IMR-90 (cell line): Measurements from ENCODE around the gene CUL4A. TPM values are rescaled to one million over a fixed set of nuclear protein-coding genes. Genes with fewer than 3 reads are reported as not detected.

Experiments
- ATAC-seq: fragments of 200-7000 bp; cut with Tn5 transposase; 2 replicates; pipeline ENCODE4 v1.9.1; 2020; ENCODE audit warnings: low read depth, mild to moderate bottlenecking, moderate library complexity
- BruUV-seq: library from RNA; stranded (reverse); fragments of 400-500 nt; replicated peaks from 2 replicates; lab custom pipeline; 2021; lab: Mats Ljungman, UMichigan
- CTCF ChIA-PET: fragments of 300-600 bp; formaldehyde crosslinking; extraction: SDS; loops from one replicate; lab custom pipeline; 2021; ENCODE audit warnings: antibody characterized with exemption; lab: Yijun Ruan, JAX
- POLR2A ChIA-PET: fragments of 300-600 bp; sonication (Branson Sonifier 250); formaldehyde crosslinking; loops from one replicate; lab custom pipeline; 2022; ENCODE audit warnings: antibody characterized with exemption; ENCODE audit not compliant: unreplicated experiment; lab: Charles Lee
- DNase-seq: peaks from one replicate; pipeline ENCODE4 v3.0.0; 2013
- H2AFZ ChIP-seq: replicated peaks from 2 replicates; pipeline ENCODE3; 2013; ENCODE audit warnings: low read length, mild to moderate bottlenecking; ENCODE audit not compliant: poor library complexity
- H2AK5ac ChIP-seq: 2 replicates; pipeline ENCODE4 v1.6.1; 2013; ENCODE audit warnings: low read depth, low read length, inconsistent platforms
- H2AK9ac ChIP-seq: replicated peaks from 2 replicates; pipeline ENCODE3; 2013; ENCODE audit warnings: mild to moderate bottlenecking, low read depth, low read length, moderate library complexity; ENCODE audit not compliant: poor library complexity
- H2BK120ac ChIP-seq: 2 replicates; pipeline ENCODE4 v1.6.1; 2013; ENCODE audit warnings: low read depth, low read length, inconsistent platforms
- H2BK15ac ChIP-seq: 3 replicates; pipeline ENCODE4 v1.6.1; 2013; ENCODE audit warnings: low read depth, low read length, inconsistent platforms
- H2BK20ac ChIP-seq: 2 replicates; pipeline ENCODE4 v1.6.1; 2013; ENCODE audit warnings: low read depth, mild to moderate bottlenecking, inconsistent platforms, low read length, moderate library complexity
- H2BK5ac ChIP-seq: 2 replicates; pipeline ENCODE4 v1.6.1; 2013; ENCODE audit warnings: mild to moderate bottlenecking, low read depth, low read length, inconsistent platforms; ENCODE audit not compliant: poor library complexity, severe bottlenecking
- H3K14ac ChIP-seq: replicated peaks from 2 replicates; pipeline ENCODE4 v1.6.1; 2013; ENCODE audit warnings: low read depth, low read length, inconsistent platforms
- H3K18ac ChIP-seq: 2 replicates; pipeline ENCODE4 v1.6.1; 2013; ENCODE audit warnings: low read depth, low read length, control low read depth
- H3K23ac ChIP-seq: 2 replicates; pipeline ENCODE4 v1.6.1; 2013; ENCODE audit warnings: low read depth, low read length, inconsistent platforms
- H3K27ac ChIP-seq: 2 replicates; pipeline ENCODE4 v1.5.1; 2013; ENCODE audit warnings: mild to moderate bottlenecking, control low read depth, low read length; ENCODE audit not compliant: insufficient read depth
- H3K27me3 ChIP-seq: 2 replicates; pipeline ENCODE4 v1.6.1; 2013; ENCODE audit warnings: low read length; ENCODE audit not compliant: control insufficient read depth, insufficient read depth
- H3K36me3 ChIP-seq: 2 replicates; pipeline ENCODE4 v1.6.1; 2013; ENCODE audit warnings: low read length, mixed read lengths; ENCODE audit not compliant: control insufficient read depth, insufficient read depth
- H3K4ac ChIP-seq: 2 replicates; pipeline ENCODE4 v1.6.1; 2013; ENCODE audit warnings: low read depth, low read length, inconsistent platforms
- H3K4me1 ChIP-seq: 2 replicates; pipeline ENCODE4 v1.6.1; 2013; ENCODE audit warnings: low read length, mixed read lengths; ENCODE audit not compliant: control insufficient read depth, insufficient read depth
- H3K4me2 ChIP-seq: 2 replicates; pipeline ENCODE4 v1.6.1; 2013; ENCODE audit warnings: low read depth, mild to moderate bottlenecking, control low read depth, low read length, moderate library complexity
- H3K4me3 ChIP-seq: 2 replicates; pipeline ENCODE4 v1.5.1; 2013; ENCODE audit warnings: low read depth, mild to moderate bottlenecking, control low read depth, low read length, moderate library complexity; ENCODE audit not compliant: insufficient read depth
- H3K56ac ChIP-seq: 2 replicates; pipeline ENCODE4 v1.6.1; 2013; ENCODE audit warnings: low read length, inconsistent platforms; ENCODE audit not compliant: insufficient read depth; ENCODE audit errors: extremely low read depth
- H3K79me1 ChIP-seq, 2 experiments: 2 replicates each; pipeline ENCODE4 v1.6.1; 2013; ENCODE audit warnings: low read length in 2 of 2, inconsistent platforms in 1 of 2, low read depth in 1 of 2
- H3K9ac ChIP-seq: 2 replicates; pipeline ENCODE4 v1.6.1; 2013; ENCODE audit warnings: low read depth, low read length, control low read depth
- H3K9me1 ChIP-seq: 2 replicates; pipeline ENCODE4 v1.6.1; 2013; ENCODE audit warnings: low read length, inconsistent platforms; ENCODE audit not compliant: insufficient read depth
- H3K9me3 ChIP-seq: 2 replicates; pipeline ENCODE4 v1.6.1; 2013; ENCODE audit warnings: low read length; ENCODE audit not compliant: control insufficient read depth, insufficient read depth
- H4K20me1 ChIP-seq: 2 replicates; pipeline ENCODE4 v1.6.1; 2013; ENCODE audit warnings: low read length, inconsistent platforms; ENCODE audit not compliant: insufficient read depth
- H4K5ac ChIP-seq: 2 replicates; pipeline ENCODE4 v1.6.1; 2013; ENCODE audit warnings: mild to moderate bottlenecking, low read depth, low read length, control low read depth
- H4K8ac ChIP-seq, 2 experiments: 2 replicates each; pipeline ENCODE4 v1.6.1; 2013; ENCODE audit warnings: low read depth in 2 of 2, low read length in 2 of 2, control low read depth in 1 of 2, inconsistent platforms in 1 of 2
- H4K91ac ChIP-seq: 2 replicates; pipeline ENCODE4 v1.6.1; 2013; ENCODE audit warnings: low read depth, low read length, inconsistent platforms; ENCODE audit not compliant: insufficient read depth
- BHLHE40 ChIP-seq: fragments of 150-350 bp; IDR thresholded peaks from 2 replicates; pipeline ENCODE4 v1.6.1; 2016; ENCODE audit warnings: mild to moderate bottlenecking, low read depth, low read length
- CEBPB ChIP-seq: IDR thresholded peaks from 2 replicates; pipeline ENCODE4 v1.6.1; 2012; ENCODE audit warnings: low read depth, low read length, improper control_type of control experiment
- CHD1 ChIP-seq: IDR thresholded peaks from 2 replicates; pipeline ENCODE4 v1.6.1; 2012; ENCODE audit warnings: low read depth, low read length, improper control_type of control experiment
- FOS ChIP-seq: fragments of 150-350 bp; IDR thresholded peaks from 2 replicates; pipeline ENCODE4 v1.6.1; 2016; ENCODE audit warnings: low read depth, low read length
- MAFK ChIP-seq: IDR thresholded peaks from 2 replicates; pipeline ENCODE4 v1.6.1; 2012; ENCODE audit warnings: low read depth, low read length, improper control_type of control experiment
- MAZ ChIP-seq: IDR thresholded peaks from 2 replicates; pipeline ENCODE4 v1.6.1; 2012; ENCODE audit warnings: low read depth, mild to moderate bottlenecking, low read length, improper control_type of control experiment, moderate library complexity, borderline replicate concordance
- MXI1 ChIP-seq: IDR thresholded peaks from 2 replicates; pipeline ENCODE4 v1.6.1; 2012; ENCODE audit warnings: low read depth, mild to moderate bottlenecking, low read length, moderate library complexity, borderline replicate concordance
- NFE2L2 ChIP-seq: fragments of 150-350 bp; IDR thresholded peaks from 2 replicates; pipeline ENCODE4 v1.6.1; 2016; ENCODE audit warnings: low read depth, mild to moderate bottlenecking, low read length
- POLR2A ChIP-seq: IDR thresholded peaks from 2 replicates; pipeline ENCODE4 v1.6.1; 2012; ENCODE audit warnings: mild to moderate bottlenecking, low read depth, low read length
- RAD21 ChIP-seq: IDR thresholded peaks from 2 replicates; pipeline ENCODE4 v1.6.1; 2012; ENCODE audit warnings: low read length, improper control_type of control experiment
- RCOR1 ChIP-seq: IDR thresholded peaks from 2 replicates; pipeline ENCODE4 v1.6.1; 2012; ENCODE audit warnings: mild to moderate bottlenecking, low read length, improper control_type of control experiment; ENCODE audit not compliant: insufficient replicate concordance
- RFX5 ChIP-seq: IDR thresholded peaks from 2 replicates; pipeline ENCODE4 v1.8.0; 2012; ENCODE audit warnings: low read depth, mild to moderate bottlenecking, low read length, moderate library complexity
- SMC3 ChIP-seq: fragments of 150-350 bp; IDR thresholded peaks from 2 replicates; pipeline ENCODE4 v1.6.1; 2016; ENCODE audit warnings: low read depth, mild to moderate bottlenecking, antibody characterized with exemption, low read length, moderate library complexity
- WGBS, 2 experiments: methylation state at CpG; one replicate each; pipeline versions ENCODE4 v1.1.5 to v1.1.7; 2013; ENCODE audit warnings: missing lambda C conversion rate in 2 of 2; ENCODE audit not compliant: insufficient read length in 1 of 2; ENCODE audit errors: extremely low coverage in 2 of 2; 5-methylcytosine and 5-hydroxymethylcytosine counted together
- dilution Hi-C: fragments of 300-500 bp; cut with HindIII; formaldehyde crosslinking; loops from one replicate; pipeline ENCODE4 v1.14.3; 2018; ENCODE audit warnings: low sequenced_read_pairs; ENCODE audit not compliant: unreplicated experiment
- in situ Hi-C: fragments of 300-500 bp; cut with MboI; formaldehyde crosslinking; loops from 3 replicates; pipeline ENCODE4 v1.14.3; 2019; ENCODE audit warnings: low sequenced_read_pairs, inconsistent platforms, mixed read lengths
- intact Hi-C: fragments of 100-400 bp; cut with micrococcal nuclease; formaldehyde crosslinking; loops from 2 replicates; pipeline ENCODE4 v1.10.0; 2022
- polyA plus RNA-seq, 3 experiments: library from polyadenylated mRNA; depleted of rRNA; stranded (reverse); fragments of >200 nt; gene quantifications; 2 replicates each; pipeline ENCODE4 v1.2.3, GENCODE V29; 2012; ENCODE audit warnings: low replicate concordance in 1 of 3
- total RNA-seq: library from RNA; depleted of rRNA; stranded (reverse); fragments of >200 nt; gene quantifications from 2 replicates; pipeline ENCODE4 v1.2.3, GENCODE V29; 2012
- TF ChIP-seq, protein P1 (sequence below): fragments of 150-350 bp; IDR thresholded peaks from 2 replicates; pipeline ENCODE4 v1.6.1; 2016; ENCODE audit warnings: low read depth, mild to moderate bottlenecking, low read length, moderate library complexity, borderline replicate concordance
- TF ChIP-seq, protein P2 (sequence below): fragments of 150-350 bp; IDR thresholded peaks from 2 replicates; pipeline ENCODE4 v1.6.1; 2017; ENCODE audit warnings: mild to moderate bottlenecking, antibody characterized with exemption, low read length, low read depth
- TF ChIP-seq, protein P3 (sequence below): conservative IDR thresholded peaks from 2 replicates; pipeline ENCODE4 v1.5.1; 2012; ENCODE audit warnings: mild to moderate bottlenecking, low read depth, low read length, improper control_type of control experiment

Gene CUL4A
- total and polyA plus RNA-seq, 2 of the 4 experiments (the other 2 are of a cell fraction), result 86.0 to 146 TPM

DNA sequence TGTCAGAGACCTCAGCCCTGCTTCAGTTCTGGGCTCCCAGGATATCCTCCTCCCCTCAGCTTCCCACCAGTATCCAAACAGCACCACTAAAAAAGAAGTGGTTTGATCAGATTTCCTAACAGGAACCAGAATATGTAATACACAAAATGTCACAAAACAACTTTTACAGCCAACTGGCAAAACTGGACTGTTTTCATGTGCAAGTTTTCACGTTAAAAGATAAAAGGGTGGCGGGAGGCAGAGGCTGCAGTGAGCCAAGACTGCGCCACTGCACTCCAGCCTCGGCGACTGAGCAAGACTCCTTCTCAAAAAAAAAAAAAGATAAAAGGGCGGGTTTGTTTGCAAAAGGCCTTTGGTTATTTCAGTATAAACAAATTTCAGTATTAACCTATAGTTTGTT lies 14.1 kb upstream of the CUL4A start:
- Histone ChIP-seq H3K4me1 (peaks cover 22% of the 10 kb centered on the region), H3K9me1 (peaks cover 17% of the 10 kb centered on the region), H3K14ac (peak overlapping the region; percentile 66), H3K79me1 (peaks cover 45 to 64% of the 10 kb centered on the region in 2 experiments), H2BK20ac (no peak overlapping the region), H3K27me3 (no peaks in the 10 kb centered on the region), H3K36me3 (peaks cover 44% of the 10 kb centered on the region), H3K4ac (peak overlapping the region; percentile 62), H2AFZ (no peak overlapping the region), H2AK5ac (peak overlapping the region; percentile 48), H3K9ac (no peak overlapping the region), H2BK120ac (peak overlapping the region; percentile 63; the same call in 1 of the 2 replicates), H3K18ac (peak overlapping the region; percentile 18), H4K91ac (peak overlapping the region; percentile 78), H3K27ac (peak overlapping the region; percentile 70; the same call in 1 of the 2 replicates), H2BK5ac (peak overlapping the region; percentile 54), H2AK9ac (no peak overlapping the region), H3K23ac (no peak overlapping the region), H3K4me3 (no peak overlapping the region), H4K20me1 (no peaks in the 10 kb centered on the region), H4K8ac (peak overlapping the region; percentile 58 to 77; a peak in 2 of 4 replicates), H3K56ac (no peak overlapping the region), H3K9me3 (no peaks in the 10 kb centered on the region), H3K4me2 (no peak overlapping the region; the same call in 1 of the 2 replicates), H4K5ac (peak overlapping the region; percentile 31), H2BK15ac (0 out of 3 replicates have a peak overlapping the region, but pooled peaks have one; percentile 43)
- no TSS peak for BruUV-seq
- no CpG with 5 or more reads among the region's 6 CpGs for WGBS, 2 experiments
- in situ Hi-C loops (no loop called here), intact Hi-C loops (no loop called here), dilution Hi-C loops (no loop called here)
- CTCF ChIA-PET, result no interaction called here
- no peak for ATAC-seq
- TF ChIP-seq RAD21 (no peak), MAZ (no peak), MAFK (no peak), BHLHE40 (no peak), SMC3 (no peak), CHD1 (no peak), FOS (no peak), POLR2A (no peak), RFX5 (no peak), RCOR1 (no peak), CEBPB (no peak), MXI1 (no peak), NFE2L2 (no peak)
- TF ChIP-seq, protein P1, sequence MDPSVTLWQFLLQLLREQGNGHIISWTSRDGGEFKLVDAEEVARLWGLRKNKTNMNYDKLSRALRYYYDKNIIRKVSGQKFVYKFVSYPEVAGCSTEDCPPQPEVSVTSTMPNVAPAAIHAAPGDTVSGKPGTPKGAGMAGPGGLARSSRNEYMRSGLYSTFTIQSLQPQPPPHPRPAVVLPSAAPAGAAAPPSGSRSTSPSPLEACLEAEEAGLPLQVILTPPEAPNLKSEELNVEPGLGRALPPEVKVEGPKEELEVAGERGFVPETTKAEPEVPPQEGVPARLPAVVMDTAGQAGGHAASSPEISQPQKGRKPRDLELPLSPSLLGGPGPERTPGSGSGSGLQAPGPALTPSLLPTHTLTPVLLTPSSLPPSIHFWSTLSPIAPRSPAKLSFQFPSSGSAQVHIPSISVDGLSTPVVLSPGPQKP, result no peak
- TF ChIP-seq, protein P2, sequence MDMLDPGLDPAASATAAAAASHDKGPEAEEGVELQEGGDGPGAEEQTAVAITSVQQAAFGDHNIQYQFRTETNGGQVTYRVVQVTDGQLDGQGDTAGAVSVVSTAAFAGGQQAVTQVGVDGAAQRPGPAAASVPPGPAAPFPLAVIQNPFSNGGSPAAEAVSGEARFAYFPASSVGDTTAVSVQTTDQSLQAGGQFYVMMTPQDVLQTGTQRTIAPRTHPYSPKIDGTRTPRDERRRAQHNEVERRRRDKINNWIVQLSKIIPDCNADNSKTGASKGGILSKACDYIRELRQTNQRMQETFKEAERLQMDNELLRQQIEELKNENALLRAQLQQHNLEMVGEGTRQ, result no peak
- TF ChIP-seq, protein P3, sequence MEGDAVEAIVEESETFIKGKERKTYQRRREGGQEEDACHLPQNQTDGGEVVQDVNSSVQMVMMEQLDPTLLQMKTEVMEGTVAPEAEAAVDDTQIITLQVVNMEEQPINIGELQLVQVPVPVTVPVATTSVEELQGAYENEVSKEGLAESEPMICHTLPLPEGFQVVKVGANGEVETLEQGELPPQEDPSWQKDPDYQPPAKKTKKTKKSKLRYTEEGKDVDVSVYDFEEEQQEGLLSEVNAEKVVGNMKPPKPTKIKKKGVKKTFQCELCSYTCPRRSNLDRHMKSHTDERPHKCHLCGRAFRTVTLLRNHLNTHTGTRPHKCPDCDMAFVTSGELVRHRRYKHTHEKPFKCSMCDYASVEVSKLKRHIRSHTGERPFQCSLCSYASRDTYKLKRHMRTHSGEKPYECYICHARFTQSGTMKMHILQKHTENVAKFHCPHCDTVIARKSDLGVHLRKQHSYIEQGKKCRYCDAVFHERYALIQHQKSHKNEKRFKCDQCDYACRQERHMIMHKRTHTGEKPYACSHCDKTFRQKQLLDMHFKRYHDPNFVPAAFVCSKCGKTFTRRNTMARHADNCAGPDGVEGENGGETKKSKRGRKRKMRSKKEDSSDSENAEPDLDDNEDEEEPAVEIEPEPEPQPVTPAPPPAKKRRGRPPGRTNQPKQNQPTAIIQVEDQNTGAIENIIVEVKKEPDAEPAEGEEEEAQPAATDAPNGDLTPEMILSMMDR, result no peak
- no peak for DNase-seq
- POLR2A ChIA-PET, result no interaction called here
